HFFc6 (cell line): ENCODE results near the gene SH3RF3. TPM values are rescaled to one million over a fixed set of nuclear protein-coding genes. Genes with fewer than 3 reads are reported as not detected.

Experiments
- DNase-seq: peaks from one replicate; pipeline ENCODE4 v3.0.0-alpha.2; 2018
- H3K27ac Mint-ChIP-seq: 2 replicates; pipeline ENCODE4 v1.8.0; 2020; ENCODE audit warnings: mild to moderate bottlenecking, mixed read lengths
- H3K27me3 Mint-ChIP-seq: 2 replicates; pipeline ENCODE4 v1.8.0; 2021; ENCODE audit warnings: mild to moderate bottlenecking, moderate library complexity, mixed read lengths; ENCODE audit not compliant: insufficient read depth
- H3K36me3 Mint-ChIP-seq: 2 replicates; pipeline ENCODE4 v1.8.0; 2021; ENCODE audit warnings: low read depth, mixed read lengths
- H3K4me1 Mint-ChIP-seq: 2 replicates; pipeline ENCODE4 v1.8.0; 2020; ENCODE audit warnings: low read depth, mixed read lengths
- H3K4me3 Mint-ChIP-seq: 2 replicates; pipeline ENCODE4 v1.8.0; 2020; ENCODE audit warnings: mild to moderate bottlenecking, moderate library complexity, mixed read lengths
- H3K9me3 Mint-ChIP-seq: 2 replicates; pipeline ENCODE4 v1.8.0; 2020; ENCODE audit warnings: mild to moderate bottlenecking, mixed read lengths
- total RNA-seq, 6 experiments: library from RNA; stranded (reverse); fragmentation: NEBNext Ultra II Directional; extraction: Animal tissue kit (Norgen Biotek cat#: 25700); gene quantifications; 2 replicates in 1 of 6; 3 replicates in 5 of 6; pipeline ENCODE4 v1.2.3, GENCODE V29; 2021
- TF ChIP-seq, protein P1 (sequence below): fragments of 200-600 bp; sonication (generic); IDR thresholded peaks from 2 replicates; pipeline ENCODE4 v1.5.0; 2021; ENCODE audit warnings: antibody characterized with exemption, mild to moderate bottlenecking

Gene SH3RF3
- total RNA-seq, 6 experiments from 2014 or later, result 2.4 to 4.4 (median 3.7) TPM

DNA sequence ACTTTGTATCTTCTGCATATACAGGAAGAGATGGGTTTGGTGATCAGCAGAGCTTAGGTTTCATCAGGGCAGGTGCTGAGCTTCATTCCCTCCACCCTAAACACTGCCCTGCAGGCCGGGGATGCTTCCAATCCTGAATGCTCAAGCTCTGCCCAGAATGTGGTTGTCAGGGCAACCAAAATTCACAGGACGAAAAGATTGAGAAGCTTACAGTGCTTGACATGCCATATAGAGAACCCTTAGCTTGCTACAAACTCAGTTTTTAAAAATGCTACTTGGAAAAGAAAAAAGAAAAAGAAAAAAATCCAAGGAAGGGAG, 65.6 kb downstream of the SH3RF3 start:
- TF ChIP-seq, protein P1, sequence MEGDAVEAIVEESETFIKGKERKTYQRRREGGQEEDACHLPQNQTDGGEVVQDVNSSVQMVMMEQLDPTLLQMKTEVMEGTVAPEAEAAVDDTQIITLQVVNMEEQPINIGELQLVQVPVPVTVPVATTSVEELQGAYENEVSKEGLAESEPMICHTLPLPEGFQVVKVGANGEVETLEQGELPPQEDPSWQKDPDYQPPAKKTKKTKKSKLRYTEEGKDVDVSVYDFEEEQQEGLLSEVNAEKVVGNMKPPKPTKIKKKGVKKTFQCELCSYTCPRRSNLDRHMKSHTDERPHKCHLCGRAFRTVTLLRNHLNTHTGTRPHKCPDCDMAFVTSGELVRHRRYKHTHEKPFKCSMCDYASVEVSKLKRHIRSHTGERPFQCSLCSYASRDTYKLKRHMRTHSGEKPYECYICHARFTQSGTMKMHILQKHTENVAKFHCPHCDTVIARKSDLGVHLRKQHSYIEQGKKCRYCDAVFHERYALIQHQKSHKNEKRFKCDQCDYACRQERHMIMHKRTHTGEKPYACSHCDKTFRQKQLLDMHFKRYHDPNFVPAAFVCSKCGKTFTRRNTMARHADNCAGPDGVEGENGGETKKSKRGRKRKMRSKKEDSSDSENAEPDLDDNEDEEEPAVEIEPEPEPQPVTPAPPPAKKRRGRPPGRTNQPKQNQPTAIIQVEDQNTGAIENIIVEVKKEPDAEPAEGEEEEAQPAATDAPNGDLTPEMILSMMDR, result no peak

DNA sequence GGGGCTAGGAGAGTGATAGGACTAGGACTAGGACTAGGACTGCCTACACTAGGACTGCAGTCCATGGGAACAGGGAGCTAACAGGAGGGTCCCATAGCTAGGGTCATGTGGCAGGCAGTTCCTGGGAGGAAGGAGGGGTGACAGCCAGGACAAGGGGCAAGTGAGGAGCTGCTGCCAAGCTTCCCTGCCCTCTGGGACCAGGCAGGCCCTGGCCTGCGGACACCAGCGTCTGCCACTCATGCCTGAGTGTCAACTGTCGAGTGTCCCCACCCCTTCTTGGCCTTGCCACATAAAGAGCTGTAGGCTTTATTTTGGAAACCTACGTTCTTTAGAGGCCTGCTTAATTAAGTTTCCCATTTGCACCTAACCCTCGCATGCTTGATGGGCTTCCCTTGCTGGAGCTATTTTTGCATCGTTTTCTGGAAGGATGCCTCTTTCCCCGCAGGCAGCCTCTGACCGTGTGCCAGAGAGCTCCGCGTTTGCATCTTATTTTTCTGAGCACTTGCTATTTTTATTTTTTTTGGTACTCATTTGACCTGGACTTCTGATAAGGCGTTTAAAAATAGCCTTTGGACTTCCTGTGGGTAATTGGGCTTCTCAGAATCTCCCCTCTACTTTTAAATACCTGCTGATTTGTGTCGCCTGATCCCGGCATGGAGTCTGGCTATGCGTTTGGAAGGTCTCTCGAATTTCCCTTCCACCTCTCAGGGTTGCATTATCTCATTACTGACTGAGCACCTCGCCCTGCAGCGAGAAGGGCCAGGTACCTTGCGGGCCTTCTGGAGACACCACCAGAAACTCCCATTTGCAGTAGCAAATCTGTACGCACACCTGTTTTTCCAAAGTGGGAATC, 66.4 kb downstream of the SH3RF3 start:
- Mint-ChIP-seq H3K36me3 (no peaks in the 10 kb centered on the region), H3K27me3 (peaks cover 9% of the 10 kb centered on the region), H3K4me3 (no peak overlapping the region), H3K4me1 (no peaks in the 10 kb centered on the region), H3K9me3 (no peaks in the 10 kb centered on the region), H3K27ac (no peak overlapping the region)
- TF ChIP-seq, protein P1, result no peak
- DNase-seq, result no peak

More for the DNA sequence above, 65.6 kb downstream of the SH3RF3 start:
- H3K27me3 Mint-ChIP-seq, result peaks cover 6% of the 10 kb centered on the region
- no peak for DNase-seq
- no peaks in the 10 kb centered on the region for H3K36me3 Mint-ChIP-seq
- H3K9me3 Mint-ChIP-seq, result no peaks in the 10 kb centered on the region
- no peak overlapping the region for H3K27ac Mint-ChIP-seq
- no peak overlapping the region for H3K4me3 Mint-ChIP-seq
- H3K4me1 Mint-ChIP-seq, result no peaks in the 10 kb centered on the region

DNA sequence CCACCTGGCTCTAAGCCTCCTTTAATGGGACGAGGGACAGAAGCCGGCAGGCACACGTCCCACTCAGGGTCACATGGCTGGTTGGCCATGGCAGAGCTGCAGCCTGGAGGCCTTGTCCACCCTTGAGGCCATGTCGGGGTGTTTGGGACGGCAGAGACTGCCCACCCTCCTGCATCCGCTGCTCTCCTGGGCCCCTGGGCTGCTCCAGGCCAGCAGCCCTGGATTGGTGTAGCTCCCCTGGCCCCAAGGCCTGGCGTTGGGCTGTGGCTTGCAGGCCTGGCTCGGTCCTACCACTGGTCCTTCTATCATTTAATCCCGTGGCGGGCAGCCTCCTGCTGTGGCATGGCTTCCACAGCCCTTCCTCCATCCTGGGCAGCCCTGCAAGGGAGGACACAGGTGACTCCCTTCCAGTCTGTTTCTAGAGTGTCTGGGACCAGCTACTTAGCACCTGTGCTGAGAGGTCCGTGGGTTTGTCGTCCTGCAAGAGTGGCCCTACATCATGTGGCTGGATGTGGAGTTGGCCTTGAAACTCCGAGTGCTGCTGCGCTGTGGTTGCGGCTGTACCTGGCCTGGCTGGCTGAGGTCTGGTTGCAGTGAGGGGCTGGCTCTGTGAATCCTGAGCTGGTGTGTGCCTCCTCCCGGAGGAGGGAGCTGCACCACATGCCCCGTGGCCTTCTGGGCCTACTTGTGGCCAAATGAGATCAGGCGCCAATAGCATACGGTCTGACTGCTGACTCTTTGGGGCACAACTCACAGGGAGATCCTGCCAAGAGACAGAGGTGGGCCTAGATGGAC, 67.3 kb downstream of the SH3RF3 start:
- Mint-ChIP-seq H3K4me1 (peaks cover under 1% of the 10 kb centered on the region; the same call in 1 of the 2 replicates), H3K27ac (no peak overlapping the region)

DNA sequence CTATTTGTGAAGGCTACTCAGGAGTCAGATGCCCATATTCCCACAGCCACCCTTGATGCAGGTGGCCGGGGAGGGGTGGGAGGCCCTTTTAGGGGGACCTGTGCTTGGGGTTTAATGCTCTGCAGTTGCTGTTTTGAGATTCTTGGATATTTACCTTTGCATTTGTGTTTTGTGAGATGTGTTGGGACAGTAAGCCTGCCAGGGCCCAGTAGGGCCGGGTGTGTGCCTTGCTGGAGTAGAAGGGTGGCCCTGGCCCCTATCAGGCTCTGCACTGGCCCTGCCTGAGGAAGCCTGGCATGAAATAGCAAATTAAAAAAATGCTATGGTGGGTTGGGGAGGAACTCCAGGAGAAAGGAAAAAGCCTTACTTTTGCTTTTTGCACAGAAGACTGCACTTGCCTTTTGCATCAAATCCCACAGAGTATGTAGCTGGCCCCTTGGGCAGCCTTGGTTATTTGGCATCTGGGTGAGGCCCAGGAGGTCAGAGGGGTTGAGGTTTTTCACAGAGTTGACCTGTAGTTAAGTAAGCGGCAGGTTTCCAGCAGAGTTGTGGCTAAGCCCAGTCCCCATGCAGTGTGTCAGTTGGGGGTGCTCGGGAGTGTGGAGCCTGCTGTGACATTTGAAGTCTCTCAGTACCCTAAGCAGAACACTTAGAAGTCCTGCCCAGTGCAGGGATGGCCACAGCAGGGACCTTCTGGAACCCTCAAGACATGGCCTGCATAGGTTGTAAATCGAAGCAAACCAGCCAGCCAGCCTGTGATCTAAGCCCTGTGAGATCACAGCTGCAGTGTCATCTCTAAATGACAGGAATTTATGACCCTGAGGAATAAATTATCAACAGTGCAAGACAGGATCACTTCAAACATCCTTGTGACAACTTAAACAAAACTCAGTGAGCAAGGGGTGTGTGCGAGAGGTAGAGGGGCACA, 68.8 kb downstream of the SH3RF3 start:
- no peak overlapping the region for H3K4me3 Mint-ChIP-seq
- H3K27ac Mint-ChIP-seq, result no peak overlapping the region
- H3K4me1 Mint-ChIP-seq, result peaks cover 12% of the 10 kb centered on the region
- TF ChIP-seq, protein P1, result no peak
- no peak for DNase-seq
- H3K9me3 Mint-ChIP-seq, result no peaks in the 10 kb centered on the region
- no peaks in the 10 kb centered on the region for H3K36me3 Mint-ChIP-seq
- peaks cover 15% of the 10 kb centered on the region for H3K27me3 Mint-ChIP-seq

More for the DNA sequence above, 67.3 kb downstream of the SH3RF3 start:
- no peaks in the 10 kb centered on the region for H3K36me3 Mint-ChIP-seq
- H3K27me3 Mint-ChIP-seq, result peaks cover 15% of the 10 kb centered on the region
- DNase-seq, result no peak
- TF ChIP-seq, protein P1, result no peak
- H3K9me3 Mint-ChIP-seq, result no peaks in the 10 kb centered on the region
- H3K4me3 Mint-ChIP-seq, result no peak overlapping the region

DNA sequence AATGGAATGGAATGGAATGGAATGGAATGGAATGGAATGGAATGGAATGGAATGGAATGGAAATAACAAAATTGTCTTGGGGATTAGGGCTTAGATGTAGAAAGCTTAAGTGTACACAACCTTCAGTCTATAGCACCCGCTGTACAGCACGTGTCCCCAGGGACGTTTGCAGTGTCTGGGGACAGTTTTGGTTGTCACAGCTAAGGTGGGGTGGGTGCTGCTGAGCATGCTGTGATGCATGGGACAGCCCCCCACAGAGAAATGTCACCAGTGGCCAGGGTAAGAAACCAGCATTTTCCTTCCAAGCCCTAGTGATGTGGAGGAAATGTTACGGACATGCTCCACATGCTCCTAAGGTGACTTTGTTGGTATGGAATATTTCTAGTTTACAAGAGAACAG, 70.8 kb downstream of the SH3RF3 start:
- TF ChIP-seq, protein P1, result no peak
- Mint-ChIP-seq H3K4me1 (peaks cover 12% of the 10 kb centered on the region), H3K36me3 (no peaks in the 10 kb centered on the region), H3K4me3 (no peak overlapping the region), H3K27me3 (peaks cover 28% of the 10 kb centered on the region), H3K9me3 (no peaks in the 10 kb centered on the region), H3K27ac (no peak overlapping the region)
- DNase-seq, result no peak
